Activated CD4-positive, alpha-beta T cell treated with anti-CD3 and anti-CD28 coated beads for 36 hours (primary cell): ENCODE measurements around the gene JAZF1. TPM values are rescaled to one million over a fixed set of nuclear protein-coding genes. Genes with fewer than 3 reads are reported as not detected.
"Not testable (repeated sequence)": the region's sequence is repeated elsewhere in the genome, so short reads cannot be mapped to it uniquely, and the experiment has no call there.

Source experiments
- ATAC-seq: fragments of 200-7000 bp; cut with Tn5 transposase; one replicate; pipeline ENCODE4 v1.10.0; 2021; ENCODE audit warnings: mild to moderate bottlenecking, moderate library complexity
- CTCF ChIA-PET: fragments of 350-600 bp; sonication (Branson Sonifier 250); formaldehyde crosslinking; loops from one replicate; lab custom pipeline; 2021; ENCODE audit warnings: antibody characterized with exemption; lab: Charles Lee
- POLR2A ChIA-PET: fragments of 350-600 bp; sonication (Branson Sonifier 250); formaldehyde crosslinking; loops from one replicate; lab custom pipeline; 2021; ENCODE audit warnings: antibody characterized with exemption, inconsistent platforms; lab: Charles Lee
- DNase-seq: peaks from one replicate; pipeline ENCODE4 v3.0.0-alpha.2; 2020
- H3K27ac Mint-ChIP-seq: one replicate; pipeline ENCODE4 v1.8.0; 2021; ENCODE audit warnings: mixed read lengths
- H3K27me3 Mint-ChIP-seq: one replicate; pipeline ENCODE4 v1.8.0; 2021; ENCODE audit warnings: mixed read lengths
- H3K36me3 Mint-ChIP-seq: one replicate; pipeline ENCODE4 v1.8.0; 2021; ENCODE audit warnings: low read depth, mixed read lengths
- H3K4me1 Mint-ChIP-seq: one replicate; pipeline ENCODE4 v1.8.0; 2021; ENCODE audit warnings: mixed read lengths
- H3K4me3 Mint-ChIP-seq: one replicate; pipeline ENCODE4 v1.8.0; 2021; ENCODE audit warnings: mild to moderate bottlenecking, moderate library complexity, mixed read lengths
- H3K9me3 Mint-ChIP-seq: one replicate; pipeline ENCODE4 v1.8.0; 2021; ENCODE audit warnings: low read depth, mixed read lengths
- intact Hi-C, 2 experiments: fragments of 100-400 bp; cut with DNase I in 1 of 2; cut with micrococcal nuclease in 1 of 2; formaldehyde crosslinking; loops; one replicate each; pipeline versions ENCODE4 v1.14.2 to v1.15.1; 2022 to 2024; cut with DNase I, micrococcal nuclease
- total RNA-seq, 2 experiments: library from RNA; stranded (reverse); gene quantifications; one replicate each; pipeline ENCODE4 v1.2.3, GENCODE V29; 2021

JAZF1 gene
- total RNA-seq, 2 experiments from 2014 or later: 5.2 to 6.9 TPM

GRCh38 chr7:28018446-28018845 lies 162.1 kb downstream of the JAZF1 start:
- ChIA-PET CTCF (interaction anchor here (0.6 to 0.7 kb wide), 2 partner anchors 18 to 34 kb away, joined by 4 read pairs; no protein-coding TSS in a partner anchor), POLR2A (no interaction called here)
- no peak for ATAC-seq
- Mint-ChIP-seq H3K4me1 (no peaks in the 10 kb centered on the region), H3K27ac (no peak overlapping the region), H3K9me3 (peaks cover 8% of the 10 kb centered on the region), H3K27me3 (no peaks in the 10 kb centered on the region), H3K4me3 (no peak overlapping the region), H3K36me3 (peaks cover 7% of the 10 kb centered on the region)
- DNase-seq: no peak
- intact Hi-C loops: no loop called here

- Mint-ChIP-seq H3K9me3 (peaks cover 8% of the 10 kb centered on the region), H3K36me3 (peaks cover 7% of the 10 kb centered on the region), H3K4me1 (no peaks in the 10 kb centered on the region), H3K27me3 (no peaks in the 10 kb centered on the region), H3K4me3 (no peak overlapping the region), H3K27ac (no peak overlapping the region)
- intact Hi-C loops: no loop called here
- DNase-seq: no peak
- ChIA-PET POLR2A (no interaction called here), CTCF (no interaction called here)
- ATAC-seq: no peak
Observed at GRCh38 chr7:28018020-28018419, 162.6 kb downstream of the JAZF1 start.

- DNase-seq (no peak), ATAC-seq (no peak)
- no peaks in the 10 kb centered on the region for H3K4me1 Mint-ChIP-seq
- H3K4me3 Mint-ChIP-seq: no peak overlapping the region
- CTCF ChIA-PET: no interaction called here
- H3K27me3 Mint-ChIP-seq: no peaks in the 10 kb centered on the region
- H3K9me3 Mint-ChIP-seq: peaks cover 8% of the 10 kb centered on the region
- POLR2A ChIA-PET: no interaction called here
- intact Hi-C loops: no loop called here
- H3K27ac Mint-ChIP-seq: no peak overlapping the region
- H3K36me3 Mint-ChIP-seq: peaks cover 7% of the 10 kb centered on the region
Observed at GRCh38 chr7:28017372-28017771, 163.2 kb downstream of the JAZF1 start.

GRCh38 chr7:28016297-28016696 lies 164.3 kb downstream of the JAZF1 start:
- Mint-ChIP-seq H3K27ac (peak overlapping the region; percentile 7), H3K4me1 (no peaks in the 10 kb centered on the region), H3K36me3 (peaks cover 7% of the 10 kb centered on the region), H3K27me3 (no peaks in the 10 kb centered on the region), H3K9me3 (peaks cover 8% of the 10 kb centered on the region), H3K4me3 (no peak overlapping the region)
- POLR2A ChIA-PET: no interaction called here
- CTCF ChIA-PET: no interaction called here
- DNase-seq (no peak), ATAC-seq (no peak)
- intact Hi-C loops: no loop called here

- H3K36me3 Mint-ChIP-seq: peaks cover 7% of the 10 kb centered on the region
- peaks cover 8% of the 10 kb centered on the region for H3K9me3 Mint-ChIP-seq
- intact Hi-C loops: no loop called here
- H3K4me1 Mint-ChIP-seq: no peaks in the 10 kb centered on the region
- H3K27me3 Mint-ChIP-seq: no peaks in the 10 kb centered on the region
- no peak for DNase-seq
- ChIA-PET CTCF (interaction anchor here (0.8 to 1.3 kb wide), 2 partner anchors 10 to 805 kb away, joined by 3 to 5 read pairs; no protein-coding TSS in a partner anchor), POLR2A (interaction anchor here (0.6 kb wide), 1 partner anchor 19 kb away, joined by 4 read pairs; no protein-coding TSS in a partner anchor)
- no peak overlapping the region for H3K4me3 Mint-ChIP-seq
- H3K27ac Mint-ChIP-seq: no peak overlapping the region
- ATAC-seq: no peak
Observed at GRCh38 chr7:28015169-28015568, 165.4 kb downstream of the JAZF1 start.

GRCh38 chr7:28014340-28014739 lies 166.3 kb downstream of the JAZF1 start:
- DNase-seq, H3K27me3 Mint-ChIP-seq, H3K4me3 Mint-ChIP-seq, H3K36me3 Mint-ChIP-seq, ATAC-seq, H3K9me3 Mint-ChIP-seq, intact Hi-C loops, POLR2A ChIA-PET, H3K4me1 Mint-ChIP-seq, H3K27ac Mint-ChIP-seq: not testable (repeated sequence)
- CTCF ChIA-PET: interaction anchor here (0.8 kb wide), 1 partner anchor 804 kb away, joined by 3 read pairs; no protein-coding TSS in a partner anchor

GRCh38 chr7:28013441-28013840 lies 167.2 kb downstream of the JAZF1 start:
- Mint-ChIP-seq H3K4me1 (peaks cover 1% of the 10 kb centered on the region), H3K4me3 (no peak overlapping the region), H3K27me3 (no peaks in the 10 kb centered on the region), H3K27ac (no peak overlapping the region), H3K36me3 (peaks cover 7% of the 10 kb centered on the region), H3K9me3 (peaks cover 8% of the 10 kb centered on the region)
- ATAC-seq (no peak), DNase-seq (no peak)
- POLR2A ChIA-PET: no interaction called here
- intact Hi-C loops: no loop called here
- CTCF ChIA-PET: no interaction called here

GRCh38 chr7:28013019-28013418 lies 167.6 kb downstream of the JAZF1 start:
- peaks cover 7% of the 10 kb centered on the region for H3K36me3 Mint-ChIP-seq
- ATAC-seq: no peak
- H3K4me3 Mint-ChIP-seq: no peak overlapping the region
- no peak overlapping the region for H3K27ac Mint-ChIP-seq
- DNase-seq: no peak
- POLR2A ChIA-PET: no interaction called here
- intact Hi-C loops: no loop called here
- peaks cover 5% of the 10 kb centered on the region for H3K4me1 Mint-ChIP-seq
- H3K27me3 Mint-ChIP-seq: no peaks in the 10 kb centered on the region
- peaks cover 8% of the 10 kb centered on the region for H3K9me3 Mint-ChIP-seq
- CTCF ChIA-PET: interaction anchor here (0.6 kb wide), 1 partner anchor 428 kb away, joined by 3 read pairs; no protein-coding TSS in a partner anchor

GRCh38 chr7:28008911-28009310 lies 171.7 kb downstream of the JAZF1 start:
- no peak for DNase-seq
- intact Hi-C loops: no loop called here
- Mint-ChIP-seq H3K36me3 (peaks cover 2% of the 10 kb centered on the region), H3K27me3 (no peaks in the 10 kb centered on the region), H3K27ac (no peak overlapping the region), H3K4me3 (no peak overlapping the region), H3K9me3 (no peaks in the 10 kb centered on the region), H3K4me1 (peaks cover 13% of the 10 kb centered on the region)
- CTCF ChIA-PET: interaction anchor here (1.8 kb wide), 1 partner anchor 11 kb away, joined by 8 read pairs; no protein-coding TSS in a partner anchor
- no peak for ATAC-seq
- POLR2A ChIA-PET: no interaction called here

- H3K4me3 Mint-ChIP-seq: no peak overlapping the region
- peaks cover 13% of the 10 kb centered on the region for H3K4me1 Mint-ChIP-seq
- intact Hi-C loops: no loop called here
- no peaks in the 10 kb centered on the region for H3K36me3 Mint-ChIP-seq
- H3K27me3 Mint-ChIP-seq: no peaks in the 10 kb centered on the region
- no peak for DNase-seq
- POLR2A ChIA-PET: no interaction called here
- CTCF ChIA-PET: interaction anchor here (0.6 to 1.8 kb wide), 3 partner anchors 12 to 1018 kb away, joined by 3 to 8 read pairs (median 3); no protein-coding TSS in a partner anchor
- no peaks in the 10 kb centered on the region for H3K9me3 Mint-ChIP-seq
- ATAC-seq: no peak
- no peak overlapping the region for H3K27ac Mint-ChIP-seq
Observed at GRCh38 chr7:28008171-28008570, 172.4 kb downstream of the JAZF1 start.

GRCh38 chr7:28006491-28006890 lies 174.1 kb downstream of the JAZF1 start:
- no peak overlapping the region for H3K4me3 Mint-ChIP-seq
- DNase-seq: no peak
- H3K27me3 Mint-ChIP-seq: no peaks in the 10 kb centered on the region
- H3K36me3 Mint-ChIP-seq: no peaks in the 10 kb centered on the region
- POLR2A ChIA-PET: no interaction called here
- intact Hi-C loops: no loop called here
- H3K27ac Mint-ChIP-seq: no peak overlapping the region
- CTCF ChIA-PET: interaction anchor here (0.6 to 1.5 kb wide), 2 partner anchors 16 to 810 kb away, joined by 3 read pairs; no protein-coding TSS in a partner anchor
- H3K9me3 Mint-ChIP-seq: no peaks in the 10 kb centered on the region
- H3K4me1 Mint-ChIP-seq: peaks cover 13% of the 10 kb centered on the region
- ATAC-seq: no peak

GRCh38 chr7:28005847-28006231 lies 174.8 kb downstream of the JAZF1 start:
- Mint-ChIP-seq H3K36me3 (no peaks in the 10 kb centered on the region), H3K9me3 (no peaks in the 10 kb centered on the region), H3K27ac (no peak overlapping the region), H3K4me1 (peaks cover 13% of the 10 kb centered on the region), H3K4me3 (no peak overlapping the region), H3K27me3 (no peaks in the 10 kb centered on the region)
- ATAC-seq: no peak
- intact Hi-C loops: no loop called here
- ChIA-PET CTCF (interaction anchor here (0.6 to 1.5 kb wide), 2 partner anchors 703 to 810 kb away, joined by 3 read pairs; no protein-coding TSS in a partner anchor), POLR2A (no interaction called here)
- DNase-seq: no peak
